Activated naive CD4-positive, alpha-beta T cell (primary cell): Measurements from ENCODE around the gene MSMB.
"Not testable (repeated sequence)": the region's sequence is repeated elsewhere in the genome, so short reads cannot be mapped to it uniquely, and the experiment has no call there.

Experiments used
- DNase-seq, 4 experiments: peaks; one replicate each; lab custom pipeline; 2025; lab: John Stamatoyannopoulos, UW

MSMB gene

DNA sequence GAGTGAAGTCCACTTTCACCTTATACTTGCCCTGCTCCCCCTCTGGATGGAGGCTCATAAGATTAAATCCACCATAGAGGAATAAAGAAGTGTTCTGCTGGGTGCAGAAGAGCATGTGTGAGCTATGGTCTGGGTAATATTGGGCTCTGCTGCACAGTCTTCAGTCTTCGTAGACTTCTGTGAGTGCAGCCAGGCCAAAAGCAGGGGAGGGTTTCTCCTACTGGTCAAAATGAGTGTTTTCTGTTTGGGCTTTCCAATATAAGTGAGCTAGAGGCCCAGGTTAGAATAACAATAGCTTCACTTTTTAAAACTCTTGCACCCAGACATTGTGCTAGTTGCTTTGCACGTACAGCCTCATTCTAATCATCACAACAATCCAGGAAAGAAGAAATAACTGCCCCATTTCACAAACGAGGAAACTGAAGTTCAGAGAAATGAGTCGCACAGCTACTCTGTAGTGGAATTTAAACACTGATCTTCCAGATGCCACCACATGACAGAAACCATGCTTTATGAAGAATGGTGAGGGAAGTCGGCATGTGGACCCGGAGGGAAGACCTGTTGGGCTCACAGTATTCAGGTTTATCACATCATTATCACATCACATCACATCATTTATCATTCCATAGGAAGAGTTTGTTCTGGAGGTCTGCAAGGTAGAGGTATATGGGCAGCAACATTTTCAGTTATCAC, 23.8 kb upstream of the MSMB start:
- no peak for DNase-seq

DNA sequence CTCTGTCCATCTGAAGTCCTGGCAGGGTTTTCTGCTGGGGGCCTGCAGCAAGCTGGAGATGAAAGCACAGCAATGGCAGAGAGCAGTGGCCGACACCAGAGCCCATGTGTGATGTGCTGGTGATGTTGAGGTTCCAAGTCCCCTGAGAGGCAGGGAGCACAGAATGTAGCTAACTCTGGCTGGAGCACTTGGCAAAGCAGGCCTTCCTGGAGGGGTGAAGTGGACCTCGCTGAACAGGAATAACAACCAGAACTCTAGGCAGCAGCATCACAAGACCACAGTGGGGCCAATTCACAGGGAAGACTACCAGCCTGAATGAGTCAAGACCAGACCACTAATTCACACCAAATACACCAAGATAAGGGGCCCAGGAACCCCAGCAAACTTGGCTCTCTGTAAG, 22.8 kb upstream of the MSMB start:
- DNase-seq: no peak

DNA sequence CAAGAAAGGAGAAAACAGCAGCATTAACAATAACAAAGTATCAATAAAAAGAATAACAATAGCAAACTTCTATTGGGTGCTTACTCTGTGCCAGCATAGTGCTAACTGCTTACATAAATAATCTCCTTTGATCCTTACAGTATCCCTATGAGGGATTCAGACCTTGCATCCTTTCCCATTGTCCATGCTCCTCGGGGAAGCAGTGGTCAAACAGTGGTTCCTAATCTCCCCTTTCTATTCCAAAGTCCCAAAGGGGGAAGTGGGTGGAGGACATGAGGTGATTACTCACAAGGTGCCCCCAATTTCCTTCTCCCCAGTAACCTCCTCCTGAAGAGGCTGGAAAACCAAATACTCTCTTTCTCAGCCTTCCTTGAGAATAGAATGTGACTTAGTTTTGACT, 22.0 kb upstream of the MSMB start:
- no peak for DNase-seq

DNA sequence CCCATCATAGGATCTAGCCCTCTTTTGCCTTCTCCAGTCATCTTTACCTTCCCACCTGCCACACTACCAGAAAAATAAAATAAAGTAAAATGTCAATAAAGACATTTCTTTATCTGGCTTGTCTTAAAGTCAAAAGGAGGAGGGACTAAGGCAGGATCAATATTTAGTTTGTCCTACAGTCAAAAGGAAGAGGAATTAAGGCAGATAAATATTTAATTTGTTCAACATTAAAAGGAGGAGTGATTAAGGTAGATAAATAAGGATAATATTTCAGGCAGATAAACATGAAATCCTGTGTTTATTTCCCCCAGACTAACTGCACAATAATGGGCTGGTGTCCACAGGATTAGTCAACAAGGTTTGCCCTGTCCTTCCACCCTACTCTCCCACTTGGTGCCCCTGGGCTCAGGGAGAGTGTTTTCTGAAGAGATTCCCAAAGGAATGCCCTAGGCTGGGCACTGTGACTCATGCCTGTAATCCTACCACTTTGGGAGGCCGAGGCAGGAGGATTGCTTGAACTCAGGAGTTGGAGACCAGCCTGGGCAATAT, 18.3 kb upstream of the MSMB start:
- no peak for DNase-seq

DNA sequence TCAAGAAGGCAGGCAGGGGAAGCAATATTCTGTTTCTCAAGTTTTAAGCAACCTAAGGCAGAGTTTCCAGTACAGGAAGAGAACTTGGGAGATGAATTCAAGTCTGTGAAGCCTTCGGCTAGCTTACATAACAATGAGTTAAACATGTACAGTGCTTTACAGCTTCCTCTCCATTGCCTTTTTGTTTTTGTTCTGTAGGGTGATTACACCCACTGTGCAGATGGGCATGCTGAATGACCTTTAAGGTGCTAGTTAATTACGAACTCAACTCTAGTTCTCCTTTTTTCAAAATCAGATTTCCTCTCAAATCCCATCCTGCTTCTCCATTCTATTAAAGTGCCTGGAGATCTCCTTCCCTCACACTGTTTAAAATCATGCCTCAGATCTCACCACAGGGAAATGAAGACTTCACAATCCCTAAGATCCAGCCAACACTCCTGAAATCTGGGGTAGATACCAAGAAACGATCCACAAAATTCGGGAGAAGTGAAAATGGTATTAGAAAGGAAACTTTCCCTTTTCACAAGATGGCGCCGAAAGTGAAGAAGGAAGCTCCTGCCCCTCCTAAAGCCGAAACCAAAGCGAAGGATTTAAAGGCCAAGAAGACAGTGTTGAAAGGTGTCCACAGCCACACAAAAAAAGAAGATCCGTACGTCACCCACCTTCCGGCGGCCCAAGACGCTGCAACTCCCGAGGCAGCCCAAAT, 16.8 kb upstream of the MSMB start:
- no peak for DNase-seq

DNA sequence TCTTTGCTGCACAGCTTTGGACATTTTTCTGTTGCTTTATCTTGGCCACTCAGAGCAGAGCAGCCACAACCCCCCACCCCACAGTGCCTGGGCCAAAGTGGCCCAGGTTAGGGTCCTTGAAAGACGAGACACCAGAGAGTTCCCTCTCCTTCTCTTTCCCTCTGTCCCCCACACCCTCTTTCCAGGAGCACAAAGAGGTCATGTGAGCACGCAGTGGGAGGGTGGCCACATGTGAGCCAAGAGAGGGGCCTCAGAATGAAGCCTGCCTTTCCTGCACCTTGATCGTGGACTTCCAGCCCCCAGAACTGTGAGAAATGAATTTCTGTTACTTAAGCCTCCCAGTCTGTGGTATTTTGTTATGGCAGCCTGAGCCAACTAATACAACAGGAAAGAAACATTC, 14.6 kb upstream of the MSMB start:
- DNase-seq: no peak

DNA sequence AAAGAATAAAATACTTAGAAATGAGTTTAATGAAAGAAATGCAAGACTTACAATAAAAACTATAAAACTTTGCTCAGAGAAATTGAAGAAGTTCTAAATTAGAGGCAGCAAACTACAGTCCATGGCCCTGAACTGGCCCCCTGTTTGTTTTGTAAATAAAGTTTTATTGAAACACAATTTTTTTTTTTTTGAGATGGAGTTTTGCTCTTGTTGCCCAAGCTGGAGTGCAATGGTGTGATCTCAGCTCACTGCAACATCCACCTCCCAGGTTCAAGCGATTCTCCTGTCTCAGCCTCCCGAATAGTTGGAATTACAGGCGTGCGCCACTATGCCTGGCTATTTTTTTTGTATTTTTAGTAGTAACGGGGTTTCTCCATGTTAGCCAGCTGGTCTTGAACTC, 11.9 kb upstream of the MSMB start:
- not testable (repeated sequence) for DNase-seq

DNA sequence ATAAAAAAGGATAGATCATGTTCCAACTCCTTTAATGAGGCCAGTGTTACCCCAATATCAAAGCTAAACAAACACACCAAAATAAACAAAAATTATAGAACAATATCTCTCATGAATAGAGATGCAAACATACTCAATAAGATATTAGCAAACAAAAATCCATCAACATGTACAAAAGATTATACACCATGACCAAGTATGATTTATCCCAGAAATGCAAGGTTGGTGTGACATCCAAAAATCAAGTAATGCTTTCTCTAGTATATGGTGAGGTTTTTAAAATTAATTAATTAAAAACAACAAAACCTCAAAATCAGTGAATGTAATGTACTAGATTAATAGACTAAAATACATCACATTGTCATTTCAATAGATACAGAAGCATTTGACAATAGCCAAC, 11.0 kb upstream of the MSMB start:
- DNase-seq: no peak

DNA sequence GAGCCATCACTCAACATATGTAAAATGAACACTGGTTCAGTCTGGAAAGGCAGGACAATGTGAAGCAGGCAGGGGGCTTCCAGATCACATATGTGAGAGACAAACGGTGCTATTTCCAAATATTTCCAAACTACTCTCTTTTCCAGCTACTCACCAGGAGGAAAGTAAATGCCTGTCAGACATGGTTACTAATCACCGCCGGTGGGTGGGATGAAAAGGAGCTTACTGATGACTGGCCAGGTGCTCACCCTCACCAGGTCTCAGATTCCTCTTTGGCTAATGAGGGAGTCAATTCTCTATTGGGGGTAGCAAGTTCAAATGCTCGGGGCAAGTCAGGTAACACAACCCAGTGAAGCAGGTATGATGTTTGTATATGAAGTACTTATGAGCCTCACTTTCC, 9.7 kb upstream of the MSMB start:
- no peak for DNase-seq

DNA sequence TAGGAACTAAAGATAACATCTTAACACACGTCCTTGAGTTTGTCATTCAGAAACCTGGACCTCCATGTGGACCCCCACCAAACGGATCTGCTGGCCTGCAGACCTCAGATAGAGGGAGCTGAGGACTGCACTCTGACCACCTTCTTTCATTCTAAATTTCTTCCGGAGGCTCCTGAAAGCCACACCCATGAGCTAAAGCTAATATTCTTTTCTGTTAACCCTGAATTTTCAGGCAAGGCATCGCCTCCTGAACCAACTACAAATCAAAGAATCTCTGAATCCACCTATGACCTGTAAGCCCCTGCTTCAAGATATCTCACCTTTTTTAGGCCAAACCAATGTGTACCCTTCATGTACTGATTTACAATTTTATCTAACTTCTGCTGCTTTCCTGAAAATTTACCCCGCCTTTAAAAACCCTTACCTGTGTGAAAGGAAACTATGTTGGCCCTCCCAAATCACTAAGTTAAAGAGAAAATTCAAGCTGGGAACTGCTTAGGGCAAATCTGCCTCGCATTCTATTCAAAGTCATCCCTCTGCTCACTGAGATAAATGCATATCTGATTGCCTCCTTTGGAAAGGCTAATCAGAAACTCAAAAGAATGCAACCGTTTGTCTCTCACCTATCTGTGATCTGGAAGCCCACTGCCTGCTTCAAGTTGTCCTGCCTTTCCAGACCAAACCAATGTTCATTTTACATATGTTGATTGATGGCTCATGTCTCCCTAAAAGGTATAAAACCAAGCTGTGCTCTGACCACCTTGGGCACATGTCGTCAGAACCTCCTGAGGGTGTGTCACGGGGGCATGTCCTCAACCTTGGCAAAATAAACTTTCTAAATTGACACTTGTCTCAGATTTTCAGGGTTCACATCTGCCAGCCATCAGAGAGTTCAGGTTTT, 7.7 kb upstream of the MSMB start:
- DNase-seq: no peak

DNA sequence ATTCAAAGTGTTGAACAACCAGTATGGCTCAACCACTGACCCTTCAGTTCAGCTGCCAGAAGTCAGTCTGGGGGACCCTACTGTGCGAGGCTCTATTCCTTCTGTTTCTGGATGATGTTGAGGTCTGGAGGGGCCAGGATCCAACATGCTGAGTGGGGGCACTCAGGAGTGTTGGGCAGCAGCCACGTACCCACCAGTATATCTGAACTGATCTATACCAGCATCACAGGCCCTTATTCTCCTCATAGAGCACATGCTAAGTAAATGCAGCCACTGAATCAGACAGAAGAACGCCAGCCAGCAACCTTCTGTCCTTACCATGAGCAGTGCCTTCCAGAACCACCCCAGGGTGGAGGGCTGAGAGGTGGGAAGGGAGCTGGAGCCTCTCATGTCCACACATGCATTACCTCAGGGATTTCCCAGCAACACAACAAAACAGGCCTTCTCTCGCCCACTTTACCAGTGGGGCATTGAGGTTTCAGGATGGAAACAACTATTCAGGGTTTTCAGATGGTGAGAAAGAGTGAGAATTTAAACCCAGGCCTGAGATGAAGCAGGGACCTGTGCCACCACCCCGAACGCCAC, 6.8 kb upstream of the MSMB start:
- no peak for DNase-seq

DNA sequence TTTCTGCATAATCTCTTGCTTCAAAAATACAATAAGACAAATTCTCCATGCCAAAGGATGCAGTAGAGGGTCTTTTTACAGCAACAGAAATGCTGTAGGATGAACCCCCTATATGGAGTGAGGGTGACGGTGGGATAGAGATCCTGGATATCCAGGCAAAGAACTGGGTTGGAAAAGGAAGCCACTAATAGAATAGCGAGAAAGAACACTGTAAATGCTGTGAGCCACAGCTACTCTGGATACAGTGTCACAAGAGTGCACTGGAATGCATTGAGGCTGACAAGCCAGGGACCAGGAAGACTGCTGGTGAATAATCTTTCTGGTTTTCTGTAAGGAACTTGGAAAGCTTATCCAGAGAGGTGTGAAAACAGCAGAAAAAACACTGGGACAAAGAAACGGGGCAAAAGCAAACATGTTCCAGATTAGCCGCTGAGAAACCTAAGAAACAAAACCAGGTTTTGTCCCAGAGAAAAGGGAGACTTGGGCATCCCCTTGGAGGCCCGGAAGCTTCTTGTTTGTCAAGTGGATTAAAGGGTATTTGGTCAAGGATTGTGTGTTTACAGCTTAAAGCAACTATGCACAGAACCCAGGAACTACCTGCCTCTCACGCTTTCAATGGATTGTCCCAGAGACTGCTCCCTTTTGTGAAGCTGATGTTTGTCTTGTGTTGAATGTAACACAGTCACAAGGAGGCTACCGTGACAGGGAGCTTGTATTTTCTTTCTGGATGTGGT, 6.2 kb upstream of the MSMB start:
- no peak for DNase-seq

DNA sequence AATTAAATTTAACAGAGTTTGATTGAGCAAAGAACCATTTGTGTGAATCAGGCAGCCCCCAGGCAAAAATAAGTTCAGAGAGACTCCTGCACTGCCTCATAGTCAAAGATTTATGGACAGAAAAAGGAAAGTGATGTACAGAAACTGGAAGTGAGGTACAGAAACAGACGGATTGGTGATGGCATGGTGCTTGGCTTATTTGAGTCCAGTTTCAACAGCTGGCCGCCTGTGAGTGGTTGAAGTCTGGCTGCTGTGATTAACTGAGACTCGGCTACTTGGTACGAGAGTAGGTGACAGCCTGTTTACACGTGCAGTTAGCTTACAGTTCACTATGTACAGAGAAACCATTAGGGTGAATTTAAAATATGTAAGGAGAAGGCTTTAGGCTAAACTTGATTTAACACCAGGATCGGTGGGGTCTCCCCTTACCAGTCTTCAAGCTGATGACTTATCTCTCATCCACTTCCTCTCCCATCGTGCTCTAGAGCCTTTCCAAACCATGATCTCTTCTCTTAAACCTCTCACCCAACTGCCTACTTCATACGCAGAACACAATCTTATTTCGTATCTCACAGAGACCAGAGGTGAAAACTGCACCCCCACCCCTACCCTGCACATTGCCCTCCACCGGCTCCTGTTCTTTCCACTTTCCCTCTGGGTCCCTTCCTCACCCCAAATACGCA, 5.0 kb upstream of the MSMB start:
- no peak for DNase-seq

DNA sequence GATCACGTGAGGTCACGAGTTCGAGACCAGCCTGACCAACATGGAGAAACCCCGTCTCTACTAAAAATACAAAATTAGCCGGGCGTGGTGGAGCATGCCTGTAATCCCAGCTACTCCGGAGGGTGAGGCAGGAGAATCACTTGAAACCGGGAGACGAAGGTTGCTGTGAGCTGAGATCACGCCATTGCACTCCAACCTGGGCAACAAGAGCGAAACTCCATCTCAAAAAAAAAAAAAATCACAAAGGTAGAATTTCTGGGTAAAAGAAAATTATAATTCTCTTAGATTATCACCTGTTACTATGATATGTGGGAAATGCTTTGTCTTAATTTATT, 3.4 kb upstream of the MSMB start:
- not testable (repeated sequence) for DNase-seq

DNA sequence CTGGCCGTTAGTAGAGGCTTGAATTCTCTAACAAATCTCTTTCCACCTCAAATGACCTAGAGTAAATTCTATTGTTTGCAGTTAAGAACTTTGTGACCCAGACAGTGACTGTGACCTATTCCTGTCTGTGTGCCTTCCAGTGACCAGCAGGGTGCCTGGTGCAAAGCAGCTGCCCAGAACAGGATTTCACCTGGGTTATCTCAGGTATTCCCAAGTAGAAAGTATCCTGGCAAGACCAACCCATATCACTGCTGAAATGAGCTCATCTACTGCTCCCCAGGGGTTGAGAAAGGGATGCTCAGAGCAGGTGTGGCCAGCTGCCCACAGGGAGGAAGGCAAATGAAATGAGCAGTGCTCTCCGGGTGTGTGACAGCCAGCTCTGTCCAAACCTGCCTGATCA, 2.1 kb upstream of the MSMB start:
- no peak for DNase-seq

DNA sequence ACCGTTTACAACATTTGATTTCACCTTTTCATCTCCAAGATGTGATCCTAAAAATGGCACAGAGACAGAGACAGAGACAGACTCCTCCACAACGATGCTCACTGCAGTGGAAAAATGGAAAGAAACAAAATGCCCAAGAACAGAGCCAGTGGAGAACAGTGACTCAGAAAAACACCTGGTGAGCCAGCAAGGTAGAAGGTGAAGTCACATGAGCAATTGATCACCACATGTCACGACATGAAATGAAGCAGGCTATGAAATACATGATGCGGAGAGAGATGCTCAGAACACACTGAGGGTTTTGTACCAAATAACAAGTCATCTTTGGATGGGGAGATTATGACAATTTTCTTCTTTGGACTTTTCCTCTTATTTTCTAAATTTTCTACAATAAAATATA, 3.5 kb downstream of the MSMB start:
- no peak for DNase-seq

DNA sequence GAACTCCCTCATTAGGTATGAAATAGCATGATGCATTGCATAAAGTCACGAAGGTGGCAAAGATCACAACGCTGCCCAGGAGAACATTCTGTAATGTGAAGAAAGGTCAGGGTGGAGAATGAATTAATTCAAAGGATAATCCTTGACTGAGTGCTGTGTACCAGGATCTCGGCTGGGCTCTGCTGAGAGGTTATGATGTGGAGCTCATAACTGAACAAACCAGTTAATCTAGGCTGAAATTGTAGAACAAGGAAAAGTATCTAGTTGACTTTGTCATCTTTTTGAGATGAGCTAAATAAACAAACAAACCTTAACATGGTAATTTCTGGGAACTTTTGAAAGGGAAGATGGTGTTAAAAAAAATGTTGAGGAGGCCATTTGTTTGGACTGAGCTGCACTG, 6.1 kb downstream of the MSMB start:
- no peak for DNase-seq

DNA sequence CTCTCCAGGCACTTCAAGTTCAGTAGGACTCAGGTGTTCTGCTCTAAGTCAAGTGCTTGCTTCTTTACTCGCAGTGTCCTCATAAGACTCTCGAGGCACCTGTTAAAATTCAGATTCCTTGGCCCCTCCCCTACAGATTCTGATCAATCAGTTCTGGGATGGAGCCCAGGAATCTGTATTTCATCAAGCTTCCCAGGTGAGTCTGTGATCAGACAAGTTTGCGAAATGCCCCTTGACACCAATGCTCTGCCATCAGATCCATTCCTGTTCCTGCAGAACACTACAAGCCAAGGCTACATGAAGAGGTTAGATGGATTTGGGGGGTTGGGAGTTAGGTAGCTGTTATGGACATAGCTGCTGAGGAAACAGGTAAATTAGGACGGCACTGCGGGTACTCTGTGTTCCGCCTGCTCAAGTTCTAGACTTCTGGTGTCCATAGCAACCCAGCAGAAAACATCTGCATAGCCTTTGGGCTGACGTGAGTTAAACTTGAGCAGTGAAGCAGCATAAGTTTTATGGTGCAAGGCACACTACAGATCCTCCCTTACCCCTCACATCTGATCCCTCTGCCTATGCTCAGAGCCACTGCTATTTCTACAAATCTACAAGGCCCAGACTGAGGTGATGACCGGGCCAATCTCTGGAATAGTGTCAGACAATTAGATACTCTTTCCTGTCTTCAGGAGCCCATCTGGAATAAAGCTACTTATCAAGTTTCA, 8.8 kb downstream of the MSMB start:
- no peak for DNase-seq

DNA sequence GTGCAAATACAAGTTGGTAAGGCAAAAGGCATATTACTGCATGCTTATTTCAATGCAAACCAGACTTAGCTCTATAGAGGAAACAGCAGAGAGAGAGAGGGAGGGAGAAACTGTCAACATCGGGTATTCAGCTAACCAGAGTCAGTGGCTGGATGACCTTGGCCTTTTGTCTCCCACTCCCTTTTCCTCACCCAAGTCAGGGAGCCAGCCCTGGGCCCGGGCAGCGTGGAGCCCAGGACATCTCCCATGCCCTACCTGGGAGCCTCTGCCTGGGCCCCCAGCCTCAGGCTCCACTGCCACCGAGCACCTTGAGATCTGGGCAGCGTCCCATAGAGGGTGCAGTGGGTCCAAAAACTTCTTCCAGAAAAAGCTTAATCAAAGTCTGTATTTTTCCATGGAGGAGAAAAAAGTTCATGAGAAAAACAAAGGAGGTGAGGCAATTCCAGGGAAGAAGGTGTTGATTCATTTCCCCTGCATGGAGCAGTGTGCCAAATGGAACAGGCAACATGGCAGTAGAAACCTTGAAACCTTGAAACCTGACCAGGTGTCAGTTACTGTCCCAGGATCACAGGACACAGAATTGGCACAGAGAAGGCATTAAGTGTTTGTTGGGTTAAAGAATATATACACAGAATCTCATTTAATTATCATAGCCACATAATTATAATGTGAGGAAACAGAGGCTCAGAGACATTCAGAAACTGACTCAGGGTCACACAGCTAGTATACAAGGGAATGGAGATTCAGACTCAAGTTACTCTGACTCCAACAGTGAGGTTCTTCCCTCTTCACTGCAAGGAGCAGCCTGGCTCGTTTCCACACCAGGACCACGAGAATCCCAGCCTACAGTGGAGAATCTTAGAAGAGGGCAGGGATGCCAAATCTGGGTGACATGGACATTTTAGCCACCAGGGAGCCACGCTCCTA, 9.9 kb downstream of the MSMB start:
- DNase-seq: no peak
